ENCODE results near the gene EPHA4.

DNA sequence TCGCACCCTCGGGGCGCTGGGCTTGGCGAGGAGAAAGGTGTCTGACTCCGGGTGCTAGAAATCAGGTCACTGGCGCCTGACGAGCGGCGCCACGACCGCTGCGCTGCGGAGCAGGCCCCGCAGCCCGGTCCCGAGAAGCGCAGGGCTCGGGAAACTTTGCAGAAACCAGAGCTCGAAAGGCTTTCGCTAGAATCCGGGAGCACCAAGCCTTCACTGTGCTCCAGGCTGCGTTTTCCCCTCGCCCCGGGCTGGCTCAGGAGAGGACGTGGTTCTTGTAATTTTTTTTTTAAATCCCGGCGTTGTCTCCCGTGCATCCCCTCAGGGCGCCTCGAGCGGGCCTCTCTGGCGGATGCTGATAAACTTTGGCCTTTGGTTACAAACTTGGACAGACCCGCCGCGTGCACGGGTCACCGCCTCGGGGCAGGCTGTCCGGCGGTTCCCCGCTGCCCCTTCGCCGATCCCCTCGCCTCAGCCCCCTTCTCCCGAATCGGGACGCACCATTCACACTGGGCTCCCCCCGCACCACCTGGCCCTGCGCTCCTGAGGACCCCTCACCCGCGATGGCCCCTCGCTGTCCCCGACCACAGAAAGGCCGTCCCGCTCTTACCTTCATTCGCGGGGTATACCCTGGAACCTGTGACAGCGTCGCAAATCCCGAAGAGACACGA is 419 bp downstream of the EPHA4 start:
- TF ChIP-seq CTCF (conservative IDR thresholded peaks at IDR 0.05 in 1 of 2, IDR thresholded peaks at IDR 0.05 in 1 of 2; ENCODE audit: low read depth in 1 of 2, low read length in 2 of 2): no peak
- TF ChIP-seq EZH2 (IDR thresholded peaks at IDR 0.05; ENCODE audit: low read length, missing control alignments): no peak

Measured in fibroblast of lung (primary cell).